NCI-H524 (cell line): ENCODE results near the gene GRIP1.

Source experiments
- DNase-seq, 2 experiments: peaks; one replicate each; lab custom pipeline; 2025; lab: John Stamatoyannopoulos, UW

GRIP1 gene

GRCh38 chr12:66447643-66448042 is 231.2 kb downstream of the GRIP1 start:
- DNase-seq: no peak

GRCh38 chr12:66446276-66446675 is 232.6 kb downstream of the GRIP1 start:
- DNase-seq: no peak

- no peak for DNase-seq
Observed at GRCh38 chr12:66441905-66442559, 236.8 kb downstream of the GRIP1 start.

- no peak for DNase-seq
Observed at GRCh38 chr12:66438601-66439000, 240.3 kb downstream of the GRIP1 start.

GRCh38 chr12:66430106-66430505 is 248.8 kb downstream of the GRIP1 start:
- DNase-seq: no peak

- DNase-seq: no peak
Observed at GRCh38 chr12:66428870-66429269, 250.0 kb downstream of the GRIP1 start.

- no peak for DNase-seq
Observed at GRCh38 chr12:66428261-66428660, 250.6 kb downstream of the GRIP1 start.

GRCh38 chr12:66426696-66427095 is 252.2 kb downstream of the GRIP1 start:
- no peak for DNase-seq

- DNase-seq: no peak
Observed at GRCh38 chr12:66423266-66423665, 255.6 kb downstream of the GRIP1 start.

- no peak for DNase-seq
Observed at GRCh38 chr12:66418908-66419307, 260.0 kb downstream of the GRIP1 start.

- no peak for DNase-seq
Observed at GRCh38 chr12:66417217-66417616, 261.7 kb downstream of the GRIP1 start.

- peak; percentile 33 to 54 for DNase-seq
Observed at GRCh38 chr12:66409195-66409871, 269.5 kb downstream of the GRIP1 start.

GRCh38 chr12:66405395-66405794 is 273.5 kb downstream of the GRIP1 start:
- DNase-seq: peak in 1 of 2 experiments; percentile 65

- DNase-seq: peak in 1 of 2 experiments; percentile 66
Observed at GRCh38 chr12:66403746-66404145, 275.1 kb downstream of the GRIP1 start.

- no peak for DNase-seq
Observed at GRCh38 chr12:66399911-66400306, 279.0 kb downstream of the GRIP1 start.

GRCh38 chr12:66398931-66399910 is 279.7 kb downstream of the GRIP1 start:
- no peak for DNase-seq

GRCh38 chr12:66397574-66398290 is 281.1 kb downstream of the GRIP1 start:
- DNase-seq: peak in 1 of 2 experiments; percentile 73

- peak; percentile 47 to 70 for DNase-seq
Observed at GRCh38 chr12:66393890-66394289, 285.0 kb downstream of the GRIP1 start.

- DNase-seq: peak; percentile 61 to 88
Observed at GRCh38 chr12:66392266-66392915, 286.5 kb downstream of the GRIP1 start.

- DNase-seq: no peak
Observed at GRCh38 chr12:66388517-66388916, 290.4 kb downstream of the GRIP1 start.

- no peak for DNase-seq
Observed at GRCh38 chr12:66387117-66387516, 291.8 kb downstream of the GRIP1 start.
